Measurements from ENCODE around the gene GRIK4.
A peak's percentile ranks its signal among the peaks of the same experiment; 100 is the strongest.

GRIK4 gene

DNA sequence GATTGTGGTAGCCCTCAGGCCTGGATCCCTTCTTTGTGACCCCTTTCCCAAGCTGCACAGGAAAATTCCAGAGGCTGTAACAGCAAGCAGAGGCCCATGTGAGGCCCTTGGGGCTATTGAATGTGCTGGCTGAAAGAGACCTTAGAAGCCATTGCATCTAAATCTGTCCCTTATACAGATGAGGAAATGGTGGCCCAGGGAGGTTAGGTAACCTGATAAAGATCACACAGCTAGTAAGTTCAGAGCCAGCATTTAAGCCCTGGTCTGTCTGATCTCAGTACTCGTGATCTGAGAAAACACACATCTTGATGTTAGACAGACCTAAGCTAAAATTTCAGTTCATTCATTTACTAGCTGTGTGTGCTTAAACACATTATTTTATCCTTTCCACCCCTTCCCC is 396.4 kb downstream of the GRIK4 start:
- DNase-seq, result no peak

GRCh38 chr11:120908461-120909181 is 397.1 kb downstream of the GRIK4 start:
- DNase-seq, result no peak

DNA sequence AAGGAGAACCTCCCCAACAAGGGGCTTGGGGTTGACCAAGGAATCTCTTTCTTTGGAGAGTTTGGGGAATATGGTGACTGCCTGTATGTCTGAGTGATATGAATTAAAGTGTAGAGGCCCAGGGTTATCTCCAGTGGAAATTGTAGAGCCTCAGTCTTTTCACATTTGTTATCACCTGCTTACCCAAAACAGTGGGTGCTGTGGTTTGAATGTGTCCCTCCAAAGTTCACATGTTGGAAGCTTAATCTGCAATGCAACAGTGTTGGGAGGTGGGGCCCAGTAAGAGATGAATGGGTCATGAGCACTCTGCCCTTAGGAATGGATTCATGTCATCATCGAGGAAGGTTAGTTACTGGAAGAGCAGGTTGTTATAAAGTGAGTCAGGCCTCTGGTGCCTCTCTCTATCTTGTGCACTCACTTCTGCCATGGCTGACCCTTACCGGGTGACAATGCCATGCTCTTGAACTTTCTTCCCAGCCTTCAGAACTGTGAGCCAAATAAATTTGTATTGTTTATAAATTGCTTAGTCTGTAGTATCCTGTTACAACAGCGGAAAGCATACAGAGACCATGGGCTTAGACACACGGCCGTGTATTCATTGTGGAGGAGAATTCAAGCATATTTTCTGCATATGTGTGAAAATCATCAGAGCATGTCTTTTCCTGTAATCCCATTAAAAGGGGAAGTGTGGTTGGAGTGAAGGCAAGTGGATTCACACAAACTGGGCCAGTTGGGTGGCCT is 398.3 kb downstream of the GRIK4 start:
- DNase-seq, result no peak

- no peak for DNase-seq
These were observed 400.4 kb downstream of the GRIK4 start for GRCh38 chr11:120911943-120912342.

- DNase-seq, result no peak
These were observed 401.0 kb downstream of the GRIK4 start for GRCh38 chr11:120912504-120912903.

- DNase-seq, result no peak
These were observed 401.4 kb downstream of the GRIK4 start for GRCh38 chr11:120912915-120913314.

- DNase-seq, result no peak
These were observed 402.5 kb downstream of the GRIK4 start for GRCh38 chr11:120914021-120914420.

- DNase-seq, result no peak
These were observed 403.1 kb downstream of the GRIK4 start for GRCh38 chr11:120914601-120915000.

GRCh38 chr11:120917559-120918239 is 406.2 kb downstream of the GRIK4 start:
- DNase-seq, result no peak

DNA sequence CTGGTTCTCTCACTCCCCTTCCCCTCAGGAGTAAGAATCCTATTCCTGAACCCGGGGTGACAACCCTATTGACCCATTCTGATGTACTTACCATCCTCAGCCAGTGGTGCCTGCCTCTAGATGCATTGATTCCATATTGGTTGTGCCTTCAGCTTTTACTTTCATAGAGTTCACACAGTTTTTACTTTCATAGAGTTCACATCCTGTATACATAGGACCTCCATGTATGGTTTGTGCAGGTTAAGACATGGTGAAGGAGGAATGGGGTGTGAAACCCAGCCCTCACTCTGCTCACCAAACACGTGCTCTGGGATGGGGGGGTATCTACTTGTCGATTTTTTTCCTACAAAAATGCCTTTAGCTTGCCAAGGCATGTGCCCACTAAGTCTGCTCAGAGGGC is 406.7 kb downstream of the GRIK4 start:
- DNase-seq, result no peak

- DNase-seq, result no peak
These were observed 407.5 kb downstream of the GRIK4 start for GRCh38 chr11:120919045-120919444.

- no peak for DNase-seq
These were observed 408.0 kb downstream of the GRIK4 start for GRCh38 chr11:120919566-120919965.

- no peak for DNase-seq
These were observed 412.4 kb downstream of the GRIK4 start for GRCh38 chr11:120923866-120924508.

GRCh38 chr11:120925944-120926343 is 414.4 kb downstream of the GRIK4 start:
- DNase-seq, result no peak

GRCh38 chr11:120928627-120929026 is 417.1 kb downstream of the GRIK4 start:
- DNase-seq, result no peak

DNA sequence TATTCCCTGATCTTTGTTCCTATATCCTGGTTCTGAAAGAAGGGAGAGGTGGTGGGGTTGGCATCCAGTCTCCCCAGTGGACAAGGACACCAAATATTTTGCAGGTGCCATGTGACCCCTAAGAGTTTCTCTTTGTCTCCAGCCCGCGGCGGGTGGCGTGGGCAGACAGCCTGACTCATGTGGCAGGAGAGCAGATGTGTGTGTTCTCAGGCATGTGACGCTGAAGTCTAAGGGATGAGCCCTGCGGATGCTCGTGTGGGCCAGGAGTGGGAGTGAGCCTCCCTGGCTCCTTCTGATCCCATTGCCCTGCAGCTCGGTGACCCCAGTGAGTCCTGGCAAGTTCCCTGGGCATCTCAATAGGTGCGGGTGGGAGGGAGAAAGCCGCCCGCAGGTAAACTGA is 417.5 kb downstream of the GRIK4 start:
- DNase-seq, result no peak

GRCh38 chr11:120929664-120930154 is 418.2 kb downstream of the GRIK4 start:
- peak; percentile 9 for DNase-seq

DNA sequence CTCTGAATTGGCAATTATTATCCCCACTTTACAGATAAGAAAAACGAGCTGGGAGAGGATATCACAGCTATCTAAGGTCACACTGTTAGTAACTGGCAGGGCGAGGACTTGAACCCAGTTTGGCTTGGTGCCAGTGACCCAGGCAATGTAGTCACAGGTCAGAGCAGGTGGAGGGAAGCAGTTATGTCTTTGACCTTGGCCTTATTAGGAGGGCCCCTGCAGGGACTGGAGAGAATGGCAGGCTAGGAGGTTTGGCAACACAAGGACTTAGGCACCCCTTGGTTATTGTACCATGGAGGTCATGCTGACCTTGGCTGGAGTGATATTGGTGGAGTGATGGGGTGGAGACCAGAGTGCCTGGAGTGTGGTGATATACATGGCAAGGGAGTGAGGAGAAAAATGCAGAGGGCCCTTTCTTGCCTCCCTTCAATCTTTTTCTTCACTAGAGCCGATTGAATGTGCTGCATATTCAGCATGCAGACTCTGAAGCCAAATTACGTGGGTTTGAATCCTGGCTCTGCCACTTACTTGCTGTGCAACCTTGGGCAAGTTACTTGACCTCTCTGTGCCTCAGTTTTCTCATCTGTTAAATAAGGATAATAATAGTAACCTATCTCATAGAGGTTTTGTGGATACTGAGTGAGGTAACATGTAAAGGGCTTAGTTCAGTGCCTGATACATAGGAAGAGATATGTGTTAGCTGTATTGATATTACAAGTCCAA is 419.7 kb downstream of the GRIK4 start:
- peak; percentile 8 for DNase-seq

GRCh38 chr11:120932305-120932915 is 420.9 kb downstream of the GRIK4 start:
- no peak for DNase-seq

DNA sequence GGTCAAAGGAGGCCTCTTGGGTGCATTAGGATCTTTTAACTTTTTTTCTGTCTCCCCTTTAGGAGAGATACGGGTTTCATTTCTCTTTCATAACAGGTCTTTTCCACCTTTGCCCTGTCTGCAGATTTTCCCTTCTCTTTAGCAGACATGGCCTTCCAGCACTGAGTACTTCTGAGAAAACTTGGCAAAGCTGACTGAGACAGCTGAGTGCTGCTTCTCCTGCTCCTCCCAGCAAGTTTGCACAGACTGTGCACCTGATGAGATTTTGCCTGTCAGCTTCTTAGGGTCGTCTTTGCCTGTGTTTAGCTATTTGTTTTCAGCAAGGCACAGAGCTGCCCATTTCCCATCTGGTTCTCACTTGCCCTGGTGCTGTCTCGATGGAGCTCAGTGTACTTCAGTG is 424.8 kb downstream of the GRIK4 start:
- no peak for DNase-seq

DNA sequence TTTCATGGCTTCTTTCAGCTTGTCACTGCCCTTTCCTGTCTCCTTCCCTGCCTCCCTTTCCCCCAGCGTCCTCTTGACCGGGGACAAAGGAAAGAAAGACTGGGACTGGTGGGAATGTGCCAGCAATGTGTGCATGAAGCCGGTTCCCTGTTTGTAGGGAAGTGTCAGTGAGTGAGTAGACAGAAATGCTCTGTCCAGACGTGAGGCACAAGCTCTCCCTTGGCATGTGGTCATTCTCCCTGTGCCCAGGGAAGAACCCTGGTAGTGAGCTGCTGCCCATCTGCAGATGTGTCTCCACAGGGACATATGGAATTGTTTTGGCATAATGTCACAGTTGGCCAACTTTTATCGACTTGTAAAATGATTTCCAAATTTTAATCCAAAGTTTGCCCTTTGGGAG is 426.0 kb downstream of the GRIK4 start:
- DNase-seq, result no peak

DNA sequence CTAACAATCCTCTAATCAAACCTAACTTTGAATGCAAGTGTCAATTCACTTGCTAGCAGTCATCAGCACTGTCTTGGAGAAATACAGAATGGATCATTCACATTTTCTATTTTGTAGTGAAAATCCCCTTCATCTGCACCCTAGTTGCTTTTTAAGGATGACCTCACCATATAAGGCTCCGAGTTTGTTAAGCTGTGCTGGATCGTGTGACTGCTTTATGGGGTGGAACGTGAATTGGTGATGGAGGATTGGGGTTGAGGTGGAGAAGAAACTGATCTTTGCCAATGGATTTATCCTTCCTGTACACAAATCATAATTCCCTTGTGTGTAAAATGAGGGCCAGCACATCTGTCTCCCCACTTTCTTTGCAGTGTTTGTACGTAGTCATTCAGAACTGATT is 426.7 kb downstream of the GRIK4 start:
- DNase-seq, result no peak

All from NCI-H2029 (cell line).